Neuronal stem cell (in vitro differentiated cells): Measurements from ENCODE around the gene HAAO.

Experiments used
- DNase-seq: peaks from one replicate; pipeline ENCODE4 v3.0.0-alpha.2; 2013; ENCODE audit warnings: low spot score
- H2AFZ ChIP-seq: one replicate; pipeline ENCODE4 v1.6.1; 2013; ENCODE audit warnings: mild to moderate bottlenecking, low read length, inconsistent platforms
- H2AK5ac ChIP-seq: 2 replicates; pipeline ENCODE4 v1.6.1; 2013; ENCODE audit warnings: low read depth, mild to moderate bottlenecking, inconsistent platforms, low read length, moderate library complexity, mixed read lengths
- H2BK120ac ChIP-seq: 2 replicates; pipeline ENCODE4 v1.6.1; 2013; ENCODE audit warnings: low read depth, mild to moderate bottlenecking, inconsistent platforms, low read length, moderate library complexity, mixed read lengths
- H2BK12ac ChIP-seq: one replicate; pipeline ENCODE4 v1.6.1; 2013; ENCODE audit warnings: low read length, inconsistent platforms
- H2BK15ac ChIP-seq: 2 replicates; pipeline ENCODE4 v1.6.1; 2013; ENCODE audit warnings: mild to moderate bottlenecking, low read length, inconsistent platforms, mixed read lengths
- H2BK5ac ChIP-seq: one replicate; pipeline ENCODE4 v1.6.1; 2013; ENCODE audit warnings: inconsistent platforms, mild to moderate bottlenecking, low read length, moderate library complexity
- H3K14ac ChIP-seq: one replicate; pipeline ENCODE4 v1.6.1; 2013; ENCODE audit warnings: low read length, inconsistent platforms
- H3K18ac ChIP-seq: 2 replicates; pipeline ENCODE4 v1.6.1; 2013; ENCODE audit warnings: low read length, inconsistent platforms
- H3K23ac ChIP-seq: 2 replicates; pipeline ENCODE4 v1.6.1; 2013; ENCODE audit warnings: low read depth, mild to moderate bottlenecking, mixed read lengths, low read length, inconsistent platforms; ENCODE audit not compliant: poor library complexity
- H3K27ac ChIP-seq: replicated peaks from 3 replicates; pipeline ENCODE4 v1.5.1; 2013; ENCODE audit warnings: low read length, inconsistent platforms
- H3K27me3 ChIP-seq, 3 experiments: 2 replicates each; pipeline ENCODE4 v1.6.1; 2013; ENCODE audit warnings: low read length in 3 of 3, mild to moderate bottlenecking in 2 of 3, inconsistent platforms in 1 of 3, low read depth in 1 of 3, mixed read lengths in 1 of 3, moderate library complexity in 1 of 3; ENCODE audit not compliant: control insufficient read depth in 3 of 3, insufficient read depth in 3 of 3
- H3K36me3 ChIP-seq, 2 donors: replicated peaks in 1 of 2; 2 replicates each; pipeline ENCODE4 v1.6.1; 2013; ENCODE audit warnings: low read length in 2 of 2; ENCODE audit not compliant: control insufficient read depth in 2 of 2, insufficient read depth in 2 of 2
- H3K4ac ChIP-seq: 2 replicates; pipeline ENCODE4 v1.6.1; 2013; ENCODE audit warnings: inconsistent platforms, mild to moderate bottlenecking, low read length, moderate library complexity
- H3K4me1 ChIP-seq, 2 donors: 1 replicate in 1 of 2; 2 replicates in 1 of 2; pipeline ENCODE4 v1.6.1; 2013; ENCODE audit warnings: low read length in 2 of 2, low read depth in 1 of 2; ENCODE audit not compliant: control insufficient read depth in 2 of 2, insufficient read depth in 1 of 2
- H3K4me2 ChIP-seq: one replicate; pipeline ENCODE4 v1.6.1; 2013; ENCODE audit warnings: mild to moderate bottlenecking, low read length, inconsistent platforms; ENCODE audit not compliant: insufficient read depth, poor library complexity, severe bottlenecking
- H3K4me3 ChIP-seq, 2 donors: 2 replicates each; pipeline ENCODE4 v1.5.1; 2013; ENCODE audit warnings: low read length in 2 of 2, mild to moderate bottlenecking in 2 of 2, inconsistent platforms in 1 of 2, moderate library complexity in 1 of 2
- H3K79me1 ChIP-seq: one replicate; pipeline ENCODE4 v1.6.1; 2013; ENCODE audit warnings: low read depth, mild to moderate bottlenecking, inconsistent platforms, low read length, moderate library complexity
- H3K9ac ChIP-seq: one replicate; pipeline ENCODE4 v1.6.1; 2013; ENCODE audit warnings: mild to moderate bottlenecking, low read depth, low read length, inconsistent platforms; ENCODE audit not compliant: poor library complexity
- H3K9me3 ChIP-seq, 2 donors: replicated peaks in 1 of 2; 2 replicates each; pipeline versions ENCODE3 to v1.6.1; 2013; ENCODE audit warnings: low read length in 2 of 2, mild to moderate bottlenecking in 2 of 2, inconsistent platforms in 1 of 2, low read depth in 1 of 2, mixed read lengths in 1 of 2, moderate library complexity in 1 of 2; ENCODE audit not compliant: control insufficient read depth in 2 of 2, insufficient read depth in 1 of 2
- H4K8ac ChIP-seq: one replicate; pipeline ENCODE4 v1.6.1; 2013; ENCODE audit warnings: low read depth, mild to moderate bottlenecking, inconsistent platforms, low read length, moderate library complexity
- H4K91ac ChIP-seq: one replicate; pipeline ENCODE4 v1.6.1; 2013; ENCODE audit warnings: low read length, low read depth, mild to moderate bottlenecking, inconsistent platforms; ENCODE audit not compliant: poor library complexity
- WGBS, 2 donors: extraction: QIAGEN DNeasy Blood & Tissue Kit; methylation state at CpG; one replicate each; pipeline ENCODE4 v1.1.7; 2013; ENCODE audit warnings: missing lambda C conversion rate in 2 of 2, mixed read lengths in 1 of 2; ENCODE audit not compliant: insufficient read length in 2 of 2, insufficient replicate concordance in 1 of 2; ENCODE audit errors: extremely low coverage in 2 of 2; 5-methylcytosine and 5-hydroxymethylcytosine counted together

HAAO gene

GRCh38 chr2:42770288-42771131, 21.9 kb downstream of the HAAO start:
- no peak overlapping the region for H2BK15ac ChIP-seq
- peak overlapping the region; percentile 49 for H2AFZ ChIP-seq
- no peaks in the 10 kb centered on the region for H3K9me3 ChIP-seq
- peak; percentile 45 for DNase-seq
- H2AK5ac ChIP-seq: peak overlapping the region; percentile 92
- peak overlapping the region; percentile 58 for H2BK12ac ChIP-seq
- no peak overlapping the region for H3K27ac ChIP-seq
- peak overlapping the region; percentile 60 for H3K9ac ChIP-seq
- H4K8ac ChIP-seq: no peak overlapping the region
- no peak overlapping the region for H2BK120ac ChIP-seq
- no peak overlapping the region for H3K4ac ChIP-seq
- H2BK5ac ChIP-seq: peak overlapping the region; percentile 75
- peaks cover 2% of the 10 kb centered on the region for H3K79me1 ChIP-seq
- no peaks in the 10 kb centered on the region for H3K4me1 ChIP-seq
- no peaks in the 10 kb centered on the region for H3K36me3 ChIP-seq
- H3K4me3 ChIP-seq: no peak overlapping the region
- H3K4me2 ChIP-seq: no peak overlapping the region
- H3K23ac ChIP-seq: peak overlapping the region; percentile 80
- H4K91ac ChIP-seq: no peak overlapping the region
- H3K27me3 ChIP-seq: no peaks in the 10 kb centered on the region
- peak overlapping the region; percentile 83 for H3K18ac ChIP-seq
- H3K14ac ChIP-seq: no peak overlapping the region
- no CpG with 5 or more reads among the region's 19 CpGs for WGBS, 2 donors

- peak overlapping the region; percentile 75 for H2BK5ac ChIP-seq
- no peak overlapping the region for H3K23ac ChIP-seq
- H2AK5ac ChIP-seq: peak overlapping the region; percentile 92
- H3K27ac ChIP-seq: no peak overlapping the region
- no peaks in the 10 kb centered on the region for H3K4me1 ChIP-seq
- H4K8ac ChIP-seq: peak overlapping the region; percentile 82
- no CpG with 5 or more reads among the region's 10 CpGs for WGBS, 2 donors
- no peak overlapping the region for H3K14ac ChIP-seq
- peak overlapping the region; percentile 58 for H2BK12ac ChIP-seq
- H3K79me1 ChIP-seq: peaks cover 2% of the 10 kb centered on the region
- no peak for DNase-seq
- peak overlapping the region; percentile 23 for H3K4ac ChIP-seq
- H3K4me2 ChIP-seq: no peak overlapping the region
- H3K27me3 ChIP-seq: no peaks in the 10 kb centered on the region
- H3K18ac ChIP-seq: peak overlapping the region; percentile 83
- no peak overlapping the region for H3K4me3 ChIP-seq
- no peak overlapping the region for H2BK120ac ChIP-seq
- H4K91ac ChIP-seq: no peak overlapping the region
- H2AFZ ChIP-seq: peak overlapping the region; percentile 49
- no peak overlapping the region for H2BK15ac ChIP-seq
- no peaks in the 10 kb centered on the region for H3K36me3 ChIP-seq
- H3K9ac ChIP-seq: peak overlapping the region; percentile 60
- no peaks in the 10 kb centered on the region for H3K9me3 ChIP-seq
Measured at GRCh38 chr2:42769583-42770287, 22.6 kb downstream of the HAAO start.

- no peak overlapping the region for H2BK15ac ChIP-seq
- H2BK12ac ChIP-seq: no peak overlapping the region
- H2AFZ ChIP-seq: no peak overlapping the region
- no peak overlapping the region for H4K8ac ChIP-seq
- H3K79me1 ChIP-seq: peaks cover 2% of the 10 kb centered on the region
- H3K4me2 ChIP-seq: no peak overlapping the region
- no peak overlapping the region for H4K91ac ChIP-seq
- WGBS, 2 donors: no CpG with 5 or more reads among the region's 3 CpGs
- no peaks in the 10 kb centered on the region for H3K4me1 ChIP-seq
- H3K27me3 ChIP-seq: no peaks in the 10 kb centered on the region
- H3K23ac ChIP-seq: no peak overlapping the region
- no peak overlapping the region for H3K18ac ChIP-seq
- no peak overlapping the region for H2BK5ac ChIP-seq
- no peak overlapping the region for H2AK5ac ChIP-seq
- no peak for DNase-seq
- H3K14ac ChIP-seq: no peak overlapping the region
- H3K4me3 ChIP-seq: no peak overlapping the region
- no peaks in the 10 kb centered on the region for H3K9me3 ChIP-seq
- no peak overlapping the region for H3K27ac ChIP-seq
- H3K4ac ChIP-seq: no peak overlapping the region
- no peaks in the 10 kb centered on the region for H3K36me3 ChIP-seq
- no peak overlapping the region for H2BK120ac ChIP-seq
- no peak overlapping the region for H3K9ac ChIP-seq
Measured at GRCh38 chr2:42768706-42769256, 23.6 kb downstream of the HAAO start.
